HepG2 (cell line): Measurements from ENCODE around the gene CDH23. TPM values are rescaled to one million over a fixed set of nuclear protein-coding genes. Genes with fewer than 3 reads are reported as not detected.

ENCODE experiments used
- ATAC-seq: fragments of 200-7000 bp; cut with Tn5 transposase; 3 replicates; pipeline ENCODE4 v1.9.1; 2020; ENCODE audit warnings: mild to moderate bottlenecking, moderate library complexity
- BruUV-seq: library from RNA; stranded (reverse); fragments of 400-500 nt; replicated peaks from 2 replicates; lab custom pipeline; 2021; lab: Mats Ljungman, UMichigan
- CTCF ChIA-PET: fragments of 300-600 bp; formaldehyde crosslinking; extraction: SDS; loops from one replicate; lab custom pipeline; 2021; ENCODE audit warnings: low total read pairs, inconsistent platforms, low intra/inter-chr PET ratio; lab: Yijun Ruan, JAX
- POLR2A ChIA-PET: fragments of 350-600 bp; sonication (Branson Sonifier 250); formaldehyde crosslinking; loops from one replicate; lab custom pipeline; 2020; ENCODE audit warnings: antibody characterized with exemption, inconsistent platforms; lab: Yijun Ruan, JAX
- DNase-seq: peaks from one replicate; pipeline ENCODE4 v3.0.0-alpha.2; 2015; ENCODE audit warnings: low spot score
- FAIRE-seq: peaks from 3 replicates; lab custom pipeline; 2011; peaks lifted over from hg19 to GRCh38; lab: Jason Lieb, UNC
- H2AFZ ChIP-seq: one replicate; pipeline ENCODE4 v1.6.1; 2011; ENCODE audit warnings: low read length, inconsistent platforms
- H3K27ac ChIP-seq: fragments of 300-600 bp; 3 replicates; pipeline ENCODE4 v1.8.0; 2011; ENCODE audit warnings: mixed run types, mild to moderate bottlenecking, mixed read lengths, low read length, inconsistent platforms; ENCODE audit not compliant: insufficient read depth; ENCODE audit errors: extremely low read length
- H3K27me3 ChIP-seq, 2 experiments: fragments of 200-600 bp in 1 of 2; 2 replicates in 1 of 2; 3 replicates in 1 of 2; pipeline versions ENCODE4 v1.6.0 to v1.8.0; 2011; ENCODE audit warnings: low read length in 2 of 2, mild to moderate bottlenecking in 2 of 2, moderate library complexity in 2 of 2, inconsistent platforms in 1 of 2; ENCODE audit not compliant: insufficient read depth in 2 of 2, control insufficient read depth in 1 of 2
- H3K36me3 ChIP-seq, 2 experiments: fragments of 200-600 bp in 1 of 2; replicated peaks in 1 of 2; 2 replicates in 1 of 2; 3 replicates in 1 of 2; pipeline versions ENCODE4 v1.5.1 to v1.8.0; 2011; ENCODE audit warnings: low read length in 2 of 2, inconsistent platforms in 1 of 2; ENCODE audit not compliant: insufficient read depth in 2 of 2, control insufficient read depth in 1 of 2
- H3K4me1 ChIP-seq: 2 replicates; pipeline ENCODE4 v1.5.1; 2012; ENCODE audit warnings: low read length, inconsistent platforms; ENCODE audit not compliant: insufficient read depth
- H3K4me2 ChIP-seq: 2 replicates; pipeline ENCODE4 v1.6.0; 2011; ENCODE audit warnings: low read depth, low read length, inconsistent platforms
- H3K4me3 ChIP-seq, 3 experiments: fragments of 200-600 bp in 1 of 3; sonication (generic), shearing (Covaris generic) in 1 of 3; replicated peaks in 1 of 3; 2 replicates each; pipeline ENCODE4 v1.5.1; 2011 to 2016; ENCODE audit warnings: low read length in 3 of 3, inconsistent platforms in 2 of 3, low read depth in 2 of 3, mild to moderate bottlenecking in 2 of 3, control low read depth in 1 of 3, mixed read lengths in 1 of 3; ENCODE audit not compliant: insufficient read depth in 1 of 3
- H3K79me2 ChIP-seq: one replicate; pipeline ENCODE4 v1.6.1; 2011; ENCODE audit warnings: low read length, inconsistent platforms; ENCODE audit not compliant: insufficient read depth
- H3K9ac ChIP-seq: 2 replicates; pipeline ENCODE4 v1.6.0; 2011; ENCODE audit warnings: mild to moderate bottlenecking, low read depth, low read length, inconsistent platforms; ENCODE audit not compliant: insufficient read depth
- H3K9me3 ChIP-seq: 2 replicates; pipeline ENCODE4 v1.5.1; 2012; ENCODE audit warnings: mild to moderate bottlenecking, low read length
- H4K20me1 ChIP-seq: 2 replicates; pipeline ENCODE4 v1.6.0; 2011; ENCODE audit warnings: inconsistent platforms, mild to moderate bottlenecking, low read length, moderate library complexity; ENCODE audit not compliant: insufficient read depth
- SAFB2 ChIP-seq: sonication (generic); formaldehyde crosslinking; IDR thresholded peaks from 2 replicates; pipeline ENCODE4 v1.5.1; 2020; ENCODE audit warnings: missing genetic modification reagents, low read depth, mild to moderate bottlenecking, borderline replicate concordance
- SNAPC2 ChIP-seq: sonication (generic); formaldehyde crosslinking; IDR thresholded peaks from 2 replicates; pipeline ENCODE4 v1.8.1; 2022; ENCODE audit warnings: mild to moderate bottlenecking, missing genetic modification reagents
- TOPORS ChIP-seq: sonication (generic); formaldehyde crosslinking; IDR thresholded peaks from 2 replicates; pipeline ENCODE4 v1.8.0; 2023; ENCODE audit warnings: mild to moderate bottlenecking, missing genetic modification reagents
- XRCC5 ChIP-seq: fragments of 200-400 bp; formaldehyde crosslinking; optimal IDR thresholded peaks from 2 replicates; pipeline ENCODE3; 2017; ENCODE audit warnings: mild to moderate bottlenecking, low read length
- ZC3H13 ChIP-seq: sonication (generic); formaldehyde crosslinking; IDR thresholded peaks from 2 replicates; pipeline ENCODE4 v1.8.1; 2023; ENCODE audit warnings: mild to moderate bottlenecking, missing genetic modification reagents, moderate library complexity
- ZNF207 ChIP-seq: fragments of 450-650 bp; IDR thresholded peaks from 2 replicates; pipeline ENCODE4 v1.6.1; 2016; ENCODE audit warnings: antibody characterized with exemption, borderline replicate concordance
- ZNF724P ChIP-seq: sonication (generic); formaldehyde crosslinking; IDR thresholded peaks from 2 replicates; pipeline ENCODE4 v1.8.0; 2022; ENCODE audit warnings: missing genetic modification reagents, borderline replicate concordance
- whole genome bisulfite sequencing: methylation state at CpG from one replicate; pipeline ENCODE4 v1.1.6; 2017; ENCODE audit warnings: low lambda C conversion rate; 5-methylcytosine and 5-hydroxymethylcytosine counted together
- in situ Hi-C: cut with HindIII; loops from 2 replicates; pipeline ENCODE4 v1.10.0; 2017; ENCODE audit warnings: low pct_unique_long_range_greater_than_20kb; ENCODE audit not compliant: extremely low pct_ligation_motif_present
- intact Hi-C: fragments of 100-400 bp; cut with micrococcal nuclease; formaldehyde crosslinking; loops from one replicate; pipeline ENCODE4 v1.10.0; 2022; ENCODE audit not compliant: unreplicated experiment
- polyA plus RNA-seq, 8 experiments: library from polyadenylated mRNA; depleted of rRNA in 3 of 8; stranded (reverse) in 7 of 8; unstranded in 1 of 8; fragments of >200 nt; fragmentation: Illumina TruSeq in 4 of 8; extraction: Trizol in 4 of 8; gene quantifications; 2 replicates each; pipeline versions ENCODE4 v1.2.1 to v1.2.3, GENCODE V29; 2011 to 2016; ENCODE audit warnings: low read depth in 4 of 8, missing spikeins in 1 of 8, mixed read lengths in 1 of 8; ENCODE audit not compliant: insufficient read depth in 1 of 8
- total RNA-seq, 5 experiments: library from RNA; depleted of rRNA; stranded (reverse); fragments of >200 nt; fragmentation: Illumina TruSeq; extraction: Trizol; gene quantifications; 2 replicates each; pipeline ENCODE4 v1.2.3, GENCODE V29; 2016; ENCODE audit warnings: low read depth in 1 of 5
- TF ChIP-seq, protein P1 (sequence below): sonication (generic); formaldehyde crosslinking; IDR thresholded peaks from 2 replicates; pipeline ENCODE4 v1.4.0; 2020; ENCODE audit warnings: missing genetic modification reagents, low read depth, mild to moderate bottlenecking, borderline replicate concordance
- TF ChIP-seq, protein P2 (sequence below): sonication (generic); formaldehyde crosslinking; IDR thresholded peaks from 2 replicates; pipeline ENCODE4 v1.5.0; 2020; ENCODE audit warnings: missing genetic modification reagents
- TF ChIP-seq, protein P3 (sequence below): sonication (generic); formaldehyde crosslinking; IDR thresholded peaks from 2 replicates; pipeline ENCODE4 v1.5.0; 2020; ENCODE audit warnings: mild to moderate bottlenecking, missing genetic modification reagents
- TF ChIP-seq, protein P4 (sequence below): sonication (generic); formaldehyde crosslinking; IDR thresholded peaks from 2 replicates; pipeline ENCODE4 v1.5.0; 2020; ENCODE audit warnings: mild to moderate bottlenecking, missing genetic modification reagents, borderline replicate concordance

The CDH23 gene
- total and polyA plus RNA-seq, 2 of the 13 experiments (the other 11 are each of a cell fraction or from before 2014, with no cell fraction given) = 0.13 TPM; not detected in 1

DNA sequence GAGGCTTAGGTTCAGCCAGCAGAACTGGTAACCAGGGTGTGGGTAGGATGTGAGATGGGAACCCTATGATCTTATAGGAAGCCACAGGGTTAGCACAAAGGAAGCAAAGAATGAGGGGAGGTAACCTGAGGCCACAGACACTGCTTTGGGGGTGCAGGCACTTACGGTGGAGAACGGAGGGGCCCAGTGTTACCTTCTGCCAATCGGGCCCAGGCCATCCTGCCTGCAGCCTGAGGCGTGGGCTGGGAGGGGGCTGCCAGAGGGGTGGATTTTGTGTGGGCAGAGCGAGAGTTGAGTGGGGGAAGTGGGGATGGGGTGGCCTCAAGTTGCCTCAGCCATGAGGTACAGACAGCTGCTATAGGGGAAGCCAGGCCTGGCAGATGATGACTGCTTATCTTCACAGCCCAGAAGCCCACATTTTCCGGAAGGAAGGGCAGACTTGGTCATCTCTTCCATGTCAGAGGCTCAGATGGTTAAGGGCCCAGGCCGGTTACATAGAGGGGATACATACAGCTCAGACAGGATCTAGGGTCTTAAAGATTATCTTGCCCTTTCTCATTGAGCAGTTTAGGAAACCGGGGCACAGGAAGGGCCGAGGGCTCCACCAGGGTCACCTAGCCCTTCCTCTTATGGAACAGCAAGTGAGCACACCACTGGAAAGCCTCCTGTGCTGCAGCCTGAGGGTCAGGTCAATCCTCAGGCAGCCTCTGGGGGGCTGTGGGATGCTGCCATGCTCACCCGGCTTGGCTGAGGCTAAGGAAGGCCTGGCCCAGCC, 401.0 kb downstream of the CDH23 start:
- no peak overlapping the region for H3K4me3 ChIP-seq
- FAIRE-seq = no peak
- H3K79me2 ChIP-seq = no peaks in the 10 kb centered on the region
- BruUV-seq = no TSS peak
- peaks cover 0 to 3% of the 10 kb centered on the region in 2 experiments; a peak in 2 of 5 replicates for H3K27me3 ChIP-seq
- in situ Hi-C loops (no loop called here), intact Hi-C loops (no loop called here)
- peaks cover 8% of the 10 kb centered on the region; the same call in 1 of the 2 replicates for H3K4me1 ChIP-seq
- H3K9ac ChIP-seq = no peak overlapping the region
- POLR2A ChIA-PET = no interaction called here
- TF ChIP-seq, protein P1, sequence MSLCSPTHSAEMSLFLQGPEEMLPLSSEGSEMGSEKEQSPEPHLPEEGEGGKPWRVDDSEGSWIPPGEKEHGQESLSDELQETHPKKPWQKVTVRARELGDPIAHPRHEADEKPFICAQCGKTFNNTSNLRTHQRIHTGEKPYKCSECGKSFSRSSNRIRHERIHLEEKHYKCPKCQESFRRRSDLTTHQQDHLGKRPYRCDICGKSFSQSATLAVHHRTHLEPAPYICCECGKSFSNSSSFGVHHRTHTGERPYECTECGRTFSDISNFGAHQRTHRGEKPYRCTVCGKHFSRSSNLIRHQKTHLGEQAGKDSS (CRISPR knock-in tag) = no peak
- TF ChIP-seq SNAPC2 (CRISPR knock-in tag) (no peak), XRCC5 (no peak), SAFB2 (CRISPR knock-in tag) (no peak), ZNF724P (no peak), ZC3H13 (no peak), TOPORS (CRISPR knock-in tag) (no peak), ZNF207 (no peak)
- TF ChIP-seq, protein P2, sequence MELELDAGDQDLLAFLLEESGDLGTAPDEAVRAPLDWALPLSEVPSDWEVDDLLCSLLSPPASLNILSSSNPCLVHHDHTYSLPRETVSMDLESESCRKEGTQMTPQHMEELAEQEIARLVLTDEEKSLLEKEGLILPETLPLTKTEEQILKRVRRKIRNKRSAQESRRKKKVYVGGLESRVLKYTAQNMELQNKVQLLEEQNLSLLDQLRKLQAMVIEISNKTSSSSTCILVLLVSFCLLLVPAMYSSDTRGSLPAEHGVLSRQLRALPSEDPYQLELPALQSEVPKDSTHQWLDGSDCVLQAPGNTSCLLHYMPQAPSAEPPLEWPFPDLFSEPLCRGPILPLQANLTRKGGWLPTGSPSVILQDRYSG (CRISPR knock-in tag) = no peak
- TF ChIP-seq, protein P3, sequence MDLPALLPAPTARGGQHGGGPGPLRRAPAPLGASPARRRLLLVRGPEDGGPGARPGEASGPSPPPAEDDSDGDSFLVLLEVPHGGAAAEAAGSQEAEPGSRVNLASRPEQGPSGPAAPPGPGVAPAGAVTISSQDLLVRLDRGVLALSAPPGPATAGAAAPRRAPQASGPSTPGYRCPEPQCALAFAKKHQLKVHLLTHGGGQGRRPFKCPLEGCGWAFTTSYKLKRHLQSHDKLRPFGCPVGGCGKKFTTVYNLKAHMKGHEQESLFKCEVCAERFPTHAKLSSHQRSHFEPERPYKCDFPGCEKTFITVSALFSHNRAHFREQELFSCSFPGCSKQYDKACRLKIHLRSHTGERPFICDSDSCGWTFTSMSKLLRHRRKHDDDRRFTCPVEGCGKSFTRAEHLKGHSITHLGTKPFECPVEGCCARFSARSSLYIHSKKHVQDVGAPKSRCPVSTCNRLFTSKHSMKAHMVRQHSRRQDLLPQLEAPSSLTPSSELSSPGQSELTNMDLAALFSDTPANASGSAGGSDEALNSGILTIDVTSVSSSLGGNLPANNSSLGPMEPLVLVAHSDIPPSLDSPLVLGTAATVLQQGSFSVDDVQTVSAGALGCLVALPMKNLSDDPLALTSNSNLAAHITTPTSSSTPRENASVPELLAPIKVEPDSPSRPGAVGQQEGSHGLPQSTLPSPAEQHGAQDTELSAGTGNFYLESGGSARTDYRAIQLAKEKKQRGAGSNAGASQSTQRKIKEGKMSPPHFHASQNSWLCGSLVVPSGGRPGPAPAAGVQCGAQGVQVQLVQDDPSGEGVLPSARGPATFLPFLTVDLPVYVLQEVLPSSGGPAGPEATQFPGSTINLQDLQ (CRISPR knock-in tag) = no peak
- TF ChIP-seq, protein P4, sequence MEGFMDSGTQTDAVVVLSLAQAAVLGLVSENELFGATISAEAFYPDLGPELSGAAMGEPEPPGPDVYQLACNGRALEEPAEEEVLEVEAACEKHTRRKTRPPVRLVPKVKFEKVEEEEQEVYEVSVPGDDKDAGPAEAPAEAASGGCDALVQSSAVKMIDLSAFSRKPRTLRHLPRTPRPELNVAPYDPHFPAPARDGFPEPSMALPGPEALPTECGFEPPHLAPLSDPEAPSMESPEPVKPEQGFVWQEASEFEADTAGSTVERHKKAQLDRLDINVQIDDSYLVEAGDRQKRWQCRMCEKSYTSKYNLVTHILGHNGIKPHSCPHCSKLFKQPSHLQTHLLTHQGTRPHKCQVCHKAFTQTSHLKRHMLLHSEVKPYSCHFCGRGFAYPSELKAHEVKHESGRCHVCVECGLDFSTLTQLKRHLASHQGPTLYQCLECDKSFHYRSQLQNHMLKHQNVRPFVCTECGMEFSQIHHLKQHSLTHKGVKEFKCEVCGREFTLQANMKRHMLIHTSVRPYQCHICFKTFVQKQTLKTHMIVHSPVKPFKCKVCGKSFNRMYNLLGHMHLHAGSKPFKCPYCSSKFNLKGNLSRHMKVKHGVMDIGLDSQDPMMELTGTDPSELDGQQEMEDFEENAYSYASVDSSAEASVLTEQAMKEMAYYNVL (CRISPR knock-in tag) = no peak
- 39% methylated on average over 7 of the region's 10 CpGs for WGBS
- no peaks in the 10 kb centered on the region for H4K20me1 ChIP-seq
- H3K4me2 ChIP-seq = no peak overlapping the region
- H3K36me3 ChIP-seq = no peaks in the 10 kb centered on the region
- DNase-seq = no peak
- CTCF ChIA-PET = no interaction called here
- no peaks in the 10 kb centered on the region for H3K9me3 ChIP-seq
- ATAC-seq = peak; percentile 18; the same call in 1 of the 3 replicates
- no peak overlapping the region for H3K27ac ChIP-seq
- H2AFZ ChIP-seq = no peak overlapping the region
